H1 (cell line): Measurements from ENCODE around the gene ARHGEF19. TPM values are rescaled to one million over a fixed set of nuclear protein-coding genes. Genes with fewer than 3 reads are reported as not detected.

Experiments
- BCL11A ChIP-seq, 2 experiments: IDR thresholded peaks; one replicate each; pipeline ENCODE4 v1.6.1; 2011; ENCODE audit warnings: low read depth in 2 of 2, low read length in 2 of 2, mild to moderate bottlenecking in 2 of 2
- YY1 ChIP-seq: IDR thresholded peaks from 2 replicates; pipeline ENCODE4 v1.6.1; 2011; ENCODE audit warnings: low read depth, mild to moderate bottlenecking, low read length
- polyA plus RNA-seq, 7 experiments: library from polyadenylated mRNA; depleted of rRNA in 3 of 7; stranded (reverse) in 5 of 7; unstranded in 2 of 7; fragments of >200 nt in 5 of 7; fragments of 200-250 nt in 2 of 7; gene quantifications; 1 replicate in 5 of 7; 2 replicates in 1 of 7; 4 replicates in 1 of 7; pipeline versions ENCODE4 v1.2.1 to v1.2.3, GENCODE V29; 2011 to 2013; ENCODE audit warnings: missing spikeins in 2 of 7, mixed read lengths in 2 of 7
- total RNA-seq: library from RNA; stranded (reverse); fragmentation: NEBNext Ultra II Directional; extraction: Animal tissue kit (Norgen Biotek cat#: 25700); gene quantifications from 2 replicates; pipeline ENCODE4 v1.2.1, GENCODE V29; 2021

ARHGEF19 gene
- total and polyA plus RNA-seq, 2 of the 8 experiments (the other 6 are each of a cell fraction or from before 2014, with no cell fraction given): 47.5 to 56.4 TPM

DNA sequence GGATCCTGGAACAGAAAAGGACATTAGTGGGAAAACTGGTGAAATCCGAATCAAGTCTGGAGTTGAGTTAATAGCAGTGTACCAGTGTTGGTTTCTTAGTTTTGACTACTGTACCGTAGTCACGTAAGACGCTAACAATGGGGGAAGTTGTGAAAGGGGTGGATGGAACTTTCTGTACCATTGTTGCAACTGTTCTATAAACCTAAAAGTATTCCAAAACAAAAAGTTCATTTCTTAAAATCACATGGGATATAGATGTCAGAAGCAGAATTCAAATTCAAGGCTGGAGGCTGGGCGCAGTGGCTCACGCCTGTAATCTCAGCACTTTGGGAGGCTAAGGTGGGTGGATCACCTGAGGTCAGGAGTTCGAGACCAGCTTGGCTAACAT is 16.9 kb downstream of the ARHGEF19 start (continued):
- TF ChIP-seq BCL11A (IDR thresholded peaks at IDR 0.05; ENCODE audit: low read depth in 2 of 2, low read length in 2 of 2) (no peak), YY1 (no peak)
